HG03135 (cell line): ENCODE results near the gene RBM5.

Experiments
- ATAC-seq: cut with Tn5 transposase; IDR thresholded peaks from one replicate; pipeline ENCODE4 v1.9.1; 2021; ENCODE audit warnings: mild to moderate bottlenecking, moderate library complexity; ENCODE audit not compliant: unreplicated experiment

Gene RBM5

GRCh38 chr3:50158530-50159146, 69.9 kb downstream of the RBM5 start:
- ATAC-seq, result no peak

GRCh38 chr3:50160561-50160983, 71.9 kb downstream of the RBM5 start:
- ATAC-seq, result no peak

DNA sequence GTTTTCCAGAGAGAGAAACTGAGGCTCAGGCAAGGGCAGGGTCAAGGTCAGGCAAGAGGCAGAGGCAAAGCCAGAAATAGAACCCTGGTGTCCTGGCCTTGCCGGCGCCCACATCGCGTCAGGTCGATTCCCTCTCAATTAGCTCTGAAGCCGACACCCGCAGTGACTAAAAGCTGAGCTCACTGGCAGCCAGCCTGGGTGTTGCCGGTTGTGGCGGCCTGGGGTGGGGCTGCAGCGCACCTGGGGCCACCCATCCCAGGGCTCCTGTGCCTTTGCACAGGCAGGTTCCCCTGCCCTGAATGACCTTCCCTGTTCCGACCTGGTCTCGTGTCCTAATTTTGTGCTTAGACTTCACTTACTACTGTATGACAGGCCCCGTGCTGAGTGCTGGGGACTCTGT, 72.6 kb downstream of the RBM5 start:
- ATAC-seq, result no peak

- no peak for ATAC-seq
These were observed 73.5 kb downstream of the RBM5 start for GRCh38 chr3:50162034-50162883.

DNA sequence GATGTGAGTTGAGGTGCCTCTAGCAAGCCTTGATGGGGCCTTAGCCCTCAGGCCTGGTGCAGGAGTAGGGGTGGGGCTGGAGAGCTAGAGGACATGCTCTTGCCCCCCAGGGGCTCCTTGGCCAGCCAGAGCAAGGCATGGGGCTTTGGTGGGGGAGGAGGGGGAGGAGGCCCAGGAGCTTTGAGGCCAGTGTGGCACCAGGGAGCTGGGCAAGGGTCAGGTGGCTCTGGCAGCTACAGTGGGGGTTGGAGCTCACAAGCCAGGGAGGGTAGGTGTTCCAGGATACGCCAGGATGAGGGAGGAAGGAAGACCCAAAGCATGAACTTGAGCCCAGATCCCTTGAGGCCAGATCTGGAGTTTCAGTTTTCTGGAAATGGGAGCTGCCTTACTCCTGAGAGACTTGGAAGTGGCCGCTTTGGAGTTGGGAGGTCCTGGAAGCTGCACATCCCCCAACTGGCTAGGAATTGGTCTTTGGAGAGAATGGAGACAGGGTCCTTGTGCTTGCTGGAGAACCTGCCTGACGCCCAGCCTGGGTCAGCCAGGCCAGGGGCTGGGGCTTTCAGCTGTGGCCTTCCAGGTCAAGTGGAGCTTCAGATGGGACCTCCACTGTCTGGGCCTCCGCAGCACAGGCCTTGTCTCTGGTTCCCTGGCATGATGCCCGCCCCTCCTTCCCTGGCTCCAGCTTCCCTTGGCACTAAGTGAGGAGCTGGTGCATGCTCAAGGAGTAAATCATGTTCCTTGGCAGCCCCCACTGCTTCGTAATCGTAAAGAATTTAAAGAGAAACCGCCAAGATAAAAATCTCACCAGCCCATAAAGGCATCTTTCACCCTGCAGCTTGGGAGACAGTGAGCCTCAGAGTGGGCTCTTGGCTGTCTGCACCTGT, 75.1 kb downstream of the RBM5 start:
- no peak for ATAC-seq

- no peak for ATAC-seq
These were observed 75.8 kb downstream of the RBM5 start for GRCh38 chr3:50164481-50164880.

DNA sequence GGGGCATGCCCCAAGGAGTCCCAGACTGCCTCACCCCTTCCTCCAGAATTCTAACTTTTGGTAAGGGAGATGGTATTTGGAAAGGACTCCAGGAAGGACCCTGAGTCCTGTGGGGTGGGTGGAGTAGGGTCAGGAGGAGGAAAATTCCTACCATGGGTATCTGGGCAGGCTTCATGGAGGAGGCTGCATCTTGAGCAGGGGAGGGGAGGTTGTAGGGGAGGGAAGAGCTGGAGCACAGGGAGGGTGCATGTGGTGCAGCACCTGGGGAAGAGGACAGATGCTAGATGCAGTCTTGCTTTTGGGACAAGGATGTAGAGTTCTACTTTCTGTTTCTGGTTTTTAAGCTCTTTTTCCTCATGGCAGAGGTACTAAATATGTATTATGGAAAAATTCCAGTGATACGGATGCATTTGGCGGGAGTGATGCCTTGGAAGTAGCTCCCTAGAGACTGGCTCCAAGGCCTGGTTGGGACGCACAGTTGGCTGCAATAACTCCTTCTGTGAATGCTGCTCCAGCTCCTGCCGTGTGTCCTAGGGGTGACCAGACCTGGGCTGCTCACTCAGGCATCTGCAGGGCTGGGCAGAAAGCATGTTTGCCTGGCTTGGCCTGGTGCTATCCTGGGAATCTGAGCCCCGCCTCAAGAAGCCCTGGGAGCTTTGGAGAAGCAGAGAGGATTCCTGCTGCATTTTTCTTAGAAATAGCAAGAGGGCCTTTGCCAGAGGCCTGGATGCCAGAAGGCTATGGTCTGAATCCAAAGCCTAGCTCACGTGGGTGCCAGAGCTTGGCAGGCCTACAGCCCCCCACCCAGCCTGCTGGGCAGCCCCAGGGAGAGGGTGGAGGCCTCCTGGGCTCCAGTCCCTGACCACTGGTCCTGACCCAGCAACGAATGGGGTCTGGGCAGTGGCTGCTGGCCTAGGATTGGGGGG, 76.5 kb downstream of the RBM5 start:
- ATAC-seq, result no peak

DNA sequence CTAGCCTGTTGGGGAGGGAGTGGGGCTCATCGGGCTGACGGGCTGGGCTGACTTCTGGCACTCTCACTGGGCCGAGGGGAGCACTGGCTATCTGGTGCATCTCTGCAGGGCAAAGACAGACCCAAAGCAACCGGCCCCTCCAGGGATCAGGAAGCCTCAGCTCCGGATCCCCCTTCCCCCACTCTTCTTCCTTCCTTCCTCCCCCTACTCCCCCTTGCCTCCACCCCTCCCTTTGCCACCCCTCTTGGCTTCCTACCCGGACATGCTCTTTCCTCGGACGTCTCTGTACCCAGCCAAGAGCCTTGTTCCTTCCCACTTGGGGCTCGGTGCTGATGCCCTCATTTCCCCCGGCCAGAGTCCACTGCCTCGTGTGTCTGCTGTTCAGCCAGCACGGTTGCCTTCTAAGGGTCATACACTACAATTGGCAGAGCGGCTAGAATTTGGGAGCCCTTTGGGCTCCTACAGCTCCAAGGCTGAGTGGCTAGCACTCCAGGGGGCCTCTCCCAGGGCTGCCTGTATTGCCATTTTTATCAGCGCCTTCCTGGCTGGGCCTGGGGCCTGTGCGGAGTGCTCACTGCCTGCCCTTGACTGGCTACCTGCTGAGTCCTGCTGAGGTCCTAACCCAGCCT, 77.3 kb downstream of the RBM5 start:
- no peak for ATAC-seq

GRCh38 chr3:50166620-50167019, 77.9 kb downstream of the RBM5 start:
- ATAC-seq, result no peak

- no peak for ATAC-seq
These were observed 78.5 kb downstream of the RBM5 start for GRCh38 chr3:50167069-50167840.

GRCh38 chr3:50167841-50168209, 79.1 kb downstream of the RBM5 start:
- ATAC-seq, result no peak

GRCh38 chr3:50168388-50168787, 79.7 kb downstream of the RBM5 start:
- ATAC-seq, result no peak
